Colonic mucosa (tissue), 4 donors: ENCODE measurements around the gene SLIT3. TPM values are rescaled to one million over a fixed set of nuclear protein-coding genes. Genes with fewer than 3 reads are reported as not detected.

ENCODE experiments used
- DNase-seq: peaks from one replicate; pipeline ENCODE4 v3.0.0-alpha.2; 2020
- H3K27ac ChIP-seq: fragments of 200-600 bp; one replicate; pipeline ENCODE4 v1.8.0; 2021
- H3K27me3 ChIP-seq: fragments of 200-600 bp; one replicate; pipeline ENCODE4 v1.8.0; 2021
- H3K36me3 ChIP-seq: fragments of 200-600 bp; one replicate; pipeline ENCODE4 v1.8.0; 2021
- H3K4me1 ChIP-seq: fragments of 200-600 bp; one replicate; pipeline ENCODE4 v1.8.0; 2021; ENCODE audit warnings: mild to moderate bottlenecking
- H3K4me3 ChIP-seq: fragments of 200-600 bp; one replicate; pipeline ENCODE4 v1.8.0; 2021
- H3K9ac ChIP-seq, 2 donors: one replicate each; pipeline ENCODE4 v1.7.0; 2013; ENCODE audit warnings: control low read depth in 2 of 2, low read depth in 2 of 2, low read length in 2 of 2
- H3K9me3 ChIP-seq: fragments of 200-600 bp; one replicate; pipeline ENCODE4 v1.8.0; 2021
- intact Hi-C: fragments of 100-400 bp; cut with DNase I; formaldehyde crosslinking; loops from one replicate; pipeline ENCODE4 v1.14.1; 2022
- total RNA-seq, 2 donors: library from RNA; stranded (reverse); fragmentation: NEBNext Ultra II Directional in 1 of 2; extraction: Animal tissue kit (Norgen Biotek cat#: 25700) in 1 of 2; gene quantifications; one replicate each; pipeline ENCODE4 v1.2.1, GENCODE V29; 2021
- TF ChIP-seq, protein P1 (sequence below): fragments of 200-600 bp; IDR thresholded peaks from one replicate; pipeline ENCODE4 v1.8.0; 2022; ENCODE audit warnings: antibody characterized with exemption, mild to moderate bottlenecking
- donor health status: healthy.
- donor health status: DM: no; HTN: no; CAD: no.
- donor health status: DM: no; HTN: no; CAD: no.

SLIT3 gene
- total RNA-seq, 2 donors from 2014 or later = 3.4 to 7.6 TPM

DNA sequence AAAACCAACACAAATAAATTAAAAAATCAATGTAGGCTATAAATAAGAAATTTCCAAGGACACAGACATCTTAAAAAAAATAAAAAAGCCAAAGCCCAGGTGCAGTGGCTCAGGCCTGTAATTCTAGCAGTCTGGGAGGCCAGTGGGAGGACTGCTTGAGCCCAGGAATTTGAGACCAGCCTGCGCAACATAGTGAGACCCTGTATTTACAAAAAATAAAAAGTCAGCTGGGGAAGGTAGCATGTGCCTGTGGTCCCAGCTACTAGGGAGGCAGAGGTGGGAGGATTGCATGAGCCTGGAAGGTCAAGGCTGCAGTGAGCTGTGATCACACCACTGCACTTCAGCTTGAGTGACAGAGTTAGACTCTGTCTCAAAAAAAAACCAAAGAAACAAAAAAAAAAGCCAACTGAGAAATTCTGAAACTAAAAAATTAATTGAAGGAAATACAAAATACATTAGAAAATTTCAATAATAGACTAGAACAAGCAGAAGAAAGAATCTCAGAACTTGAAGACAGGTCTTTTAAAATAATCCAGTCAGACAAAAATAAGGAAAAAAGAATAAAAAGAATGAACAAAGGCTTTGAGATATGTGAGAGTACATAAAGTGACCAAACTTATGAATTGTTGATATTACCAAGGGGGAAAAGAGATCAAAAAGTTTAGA, 572.3 kb downstream of the SLIT3 start:
- no peaks in the 10 kb centered on the region for H3K9me3 ChIP-seq
- H3K4me3 ChIP-seq = no peak overlapping the region
- no peaks in the 10 kb centered on the region for H3K4me1 ChIP-seq
- TF ChIP-seq, protein P1, sequence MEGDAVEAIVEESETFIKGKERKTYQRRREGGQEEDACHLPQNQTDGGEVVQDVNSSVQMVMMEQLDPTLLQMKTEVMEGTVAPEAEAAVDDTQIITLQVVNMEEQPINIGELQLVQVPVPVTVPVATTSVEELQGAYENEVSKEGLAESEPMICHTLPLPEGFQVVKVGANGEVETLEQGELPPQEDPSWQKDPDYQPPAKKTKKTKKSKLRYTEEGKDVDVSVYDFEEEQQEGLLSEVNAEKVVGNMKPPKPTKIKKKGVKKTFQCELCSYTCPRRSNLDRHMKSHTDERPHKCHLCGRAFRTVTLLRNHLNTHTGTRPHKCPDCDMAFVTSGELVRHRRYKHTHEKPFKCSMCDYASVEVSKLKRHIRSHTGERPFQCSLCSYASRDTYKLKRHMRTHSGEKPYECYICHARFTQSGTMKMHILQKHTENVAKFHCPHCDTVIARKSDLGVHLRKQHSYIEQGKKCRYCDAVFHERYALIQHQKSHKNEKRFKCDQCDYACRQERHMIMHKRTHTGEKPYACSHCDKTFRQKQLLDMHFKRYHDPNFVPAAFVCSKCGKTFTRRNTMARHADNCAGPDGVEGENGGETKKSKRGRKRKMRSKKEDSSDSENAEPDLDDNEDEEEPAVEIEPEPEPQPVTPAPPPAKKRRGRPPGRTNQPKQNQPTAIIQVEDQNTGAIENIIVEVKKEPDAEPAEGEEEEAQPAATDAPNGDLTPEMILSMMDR = no peak
- no peaks in the 10 kb centered on the region for H3K36me3 ChIP-seq
- H3K27me3 ChIP-seq = no peaks in the 10 kb centered on the region
- H3K9ac ChIP-seq = no peak overlapping the region
- DNase-seq = no peak
- intact Hi-C loops = no loop called here
- H3K27ac ChIP-seq = no peak overlapping the region

DNA sequence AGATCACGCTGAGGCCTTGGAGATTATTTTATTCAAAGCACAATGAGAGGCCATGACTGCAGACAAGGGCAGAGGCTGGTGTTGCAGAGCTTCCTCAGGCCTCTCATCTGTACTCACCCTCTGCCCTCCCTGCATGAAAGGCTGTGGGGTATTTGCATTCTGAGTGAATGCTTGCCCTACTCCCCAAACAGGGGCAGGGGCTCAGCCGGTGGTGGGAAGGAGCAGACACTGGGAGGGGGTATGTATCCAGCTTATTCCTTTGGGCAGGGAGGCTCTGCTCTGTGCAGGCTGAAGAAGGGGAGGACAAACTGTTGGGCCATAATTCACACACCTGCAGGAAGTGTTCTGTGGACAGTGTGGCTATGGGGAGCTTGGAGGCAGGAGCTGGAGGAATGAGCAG, 573.4 kb downstream of the SLIT3 start:
- Histone ChIP-seq H3K9ac (no peak overlapping the region), H3K36me3 (no peaks in the 10 kb centered on the region), H3K27ac (no peak overlapping the region), H3K27me3 (no peaks in the 10 kb centered on the region), H3K4me1 (no peaks in the 10 kb centered on the region), H3K9me3 (no peaks in the 10 kb centered on the region), H3K4me3 (no peak overlapping the region)
- intact Hi-C loops = no loop called here
- TF ChIP-seq, protein P1 = no peak
- DNase-seq = no peak

DNA sequence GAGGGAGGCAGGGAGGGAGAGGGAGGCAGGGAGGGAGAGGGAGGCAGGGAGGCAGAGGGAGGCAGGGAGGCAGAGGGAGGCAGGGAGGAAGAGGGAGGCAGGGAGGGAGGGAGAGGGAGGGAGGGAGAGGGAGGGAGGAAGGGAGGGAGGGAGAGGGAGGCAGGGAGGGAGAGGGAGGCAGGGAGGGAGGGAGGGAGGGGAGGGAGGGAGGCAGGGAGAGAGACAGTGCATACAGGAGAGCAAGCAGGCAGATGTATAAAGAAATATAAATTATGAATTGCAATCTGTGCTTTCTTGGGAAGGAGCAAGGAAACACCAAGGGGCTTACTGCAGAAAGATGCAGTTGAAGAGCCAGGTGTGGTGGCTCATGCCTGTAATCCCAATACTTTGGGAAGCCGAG, 574.6 kb downstream of the SLIT3 start:
- intact Hi-C loops = no loop called here
- DNase-seq = no peak
- Histone ChIP-seq H3K4me3 (no peak overlapping the region), H3K9me3 (no peaks in the 10 kb centered on the region), H3K27ac (no peak overlapping the region), H3K27me3 (no peaks in the 10 kb centered on the region), H3K9ac (no peak overlapping the region), H3K4me1 (no peaks in the 10 kb centered on the region), H3K36me3 (no peaks in the 10 kb centered on the region)
- TF ChIP-seq, protein P1 = no peak

DNA sequence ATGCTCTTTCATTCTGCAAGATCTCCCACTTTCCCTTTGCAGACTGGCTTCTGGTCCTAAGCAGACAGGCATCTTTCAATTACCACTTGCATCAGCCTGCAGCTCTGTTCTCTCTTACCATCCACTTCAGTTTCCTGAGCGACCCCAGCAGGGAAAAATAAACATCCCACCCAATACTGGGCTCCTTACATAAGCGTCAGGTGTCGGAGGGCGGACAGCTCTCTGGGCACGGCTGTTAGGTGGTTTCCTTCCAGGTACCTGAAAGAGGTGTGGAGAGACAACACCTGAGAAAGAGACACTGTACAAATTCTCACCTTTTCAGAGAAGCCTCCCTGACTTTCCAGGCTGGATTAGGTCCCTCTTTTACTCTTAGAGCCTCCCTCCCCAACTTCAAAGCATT, 576.7 kb downstream of the SLIT3 start:
- H3K4me1 ChIP-seq = no peaks in the 10 kb centered on the region
- no peaks in the 10 kb centered on the region for H3K9me3 ChIP-seq
- TF ChIP-seq, protein P1 = no peak
- intact Hi-C loops = no loop called here
- H3K27ac ChIP-seq = no peak overlapping the region
- H3K4me3 ChIP-seq = no peak overlapping the region
- no peaks in the 10 kb centered on the region for H3K27me3 ChIP-seq
- H3K9ac ChIP-seq = no peak overlapping the region
- no peak for DNase-seq
- no peaks in the 10 kb centered on the region for H3K36me3 ChIP-seq

DNA sequence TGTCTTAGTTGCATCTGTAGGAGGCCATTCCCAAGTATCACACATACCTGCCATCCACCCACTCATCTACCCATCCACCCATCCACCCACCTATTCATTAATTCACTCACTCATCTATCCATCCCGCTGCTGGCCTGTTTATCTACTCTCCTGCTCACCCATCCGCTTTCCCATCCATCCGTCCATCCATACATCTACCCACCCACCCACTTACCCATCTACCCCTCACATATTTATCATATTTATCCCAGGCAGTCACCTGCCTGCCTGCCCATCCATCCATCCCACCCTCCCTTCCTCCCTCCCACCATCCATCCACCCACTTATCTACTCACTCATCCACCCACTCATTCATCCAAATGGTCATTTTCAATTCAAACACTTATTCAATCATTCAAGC, 577.9 kb downstream of the SLIT3 start:
- no peaks in the 10 kb centered on the region for H3K9me3 ChIP-seq
- no peaks in the 10 kb centered on the region for H3K4me1 ChIP-seq
- H3K4me3 ChIP-seq = no peak overlapping the region
- no peak for DNase-seq
- no peaks in the 10 kb centered on the region for H3K36me3 ChIP-seq
- intact Hi-C loops = no loop called here
- H3K9ac ChIP-seq = no peak overlapping the region
- TF ChIP-seq, protein P1 = no peak
- no peaks in the 10 kb centered on the region for H3K27me3 ChIP-seq
- H3K27ac ChIP-seq = no peak overlapping the region
